GDM1 (cell line): ENCODE measurements around the gene NMRAL1.

ENCODE experiments used
- DNase-seq: peaks from one replicate; lab custom pipeline; 2025; lab: John Stamatoyannopoulos, UW

The NMRAL1 gene

GRCh38 chr16:4465977-4466779, 8.2 kb downstream of the NMRAL1 start:
- no peak for DNase-seq

- DNase-seq: no peak
These were observed 10.8 kb downstream of the NMRAL1 start for GRCh38 chr16:4463522-4464163.

DNA sequence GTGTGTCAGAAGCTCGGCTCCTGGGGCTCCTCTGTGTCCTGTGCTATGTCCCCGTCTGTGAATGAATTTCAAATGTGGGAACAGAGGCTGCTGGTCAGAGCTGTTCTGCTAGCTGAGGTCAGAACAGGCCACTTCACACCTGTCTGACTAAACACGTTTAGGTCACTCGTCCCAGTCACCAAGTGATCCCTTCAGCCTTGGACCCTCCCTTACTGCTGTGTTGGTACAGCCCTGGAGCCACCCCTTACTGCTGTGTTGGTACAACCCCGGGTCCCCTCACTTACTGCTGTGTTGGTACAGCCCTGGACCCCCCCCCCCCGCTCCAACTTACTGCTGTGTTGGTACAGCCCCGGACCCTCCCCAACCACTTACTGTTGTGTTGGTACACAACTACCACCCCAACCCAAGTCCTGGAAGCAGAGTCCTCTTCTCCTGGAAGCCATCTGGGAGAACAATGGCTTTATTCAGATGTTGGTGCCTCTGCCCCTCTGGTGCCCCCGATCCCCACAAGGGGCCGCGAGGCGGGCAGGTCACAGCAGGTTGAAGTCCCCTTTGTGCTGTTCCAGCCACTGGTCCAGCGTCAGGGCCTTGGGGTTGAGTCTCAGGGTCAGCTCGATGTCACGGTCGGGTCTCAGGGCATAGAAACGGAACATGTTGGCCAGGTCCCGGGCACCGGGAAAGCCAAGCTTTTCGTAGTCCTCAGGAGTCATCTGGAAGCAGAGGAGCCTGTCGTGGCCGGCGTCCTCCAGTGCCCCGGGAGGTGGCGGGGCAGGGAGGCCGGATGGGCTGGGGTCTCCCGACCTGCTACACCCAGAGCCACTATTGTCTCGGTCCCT, 13.0 kb downstream of the NMRAL1 start:
- DNase-seq: no peak

DNA sequence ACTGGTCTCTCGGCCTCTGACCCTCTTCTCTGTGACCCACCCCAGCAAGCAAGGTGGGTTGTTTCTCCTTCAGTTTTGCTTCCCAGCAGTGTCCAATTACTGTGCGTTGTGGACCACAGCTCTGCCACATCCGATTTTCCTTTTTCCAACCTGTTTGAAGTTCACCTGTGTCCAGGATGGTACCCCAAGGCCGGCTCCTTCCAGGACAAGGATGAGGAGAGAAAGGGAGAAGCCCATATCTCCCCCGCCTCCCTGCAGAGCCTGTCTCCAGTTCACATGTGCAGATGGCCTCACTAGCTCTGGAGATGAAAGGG, 13.5 kb downstream of the NMRAL1 start:
- no peak for DNase-seq

DNA sequence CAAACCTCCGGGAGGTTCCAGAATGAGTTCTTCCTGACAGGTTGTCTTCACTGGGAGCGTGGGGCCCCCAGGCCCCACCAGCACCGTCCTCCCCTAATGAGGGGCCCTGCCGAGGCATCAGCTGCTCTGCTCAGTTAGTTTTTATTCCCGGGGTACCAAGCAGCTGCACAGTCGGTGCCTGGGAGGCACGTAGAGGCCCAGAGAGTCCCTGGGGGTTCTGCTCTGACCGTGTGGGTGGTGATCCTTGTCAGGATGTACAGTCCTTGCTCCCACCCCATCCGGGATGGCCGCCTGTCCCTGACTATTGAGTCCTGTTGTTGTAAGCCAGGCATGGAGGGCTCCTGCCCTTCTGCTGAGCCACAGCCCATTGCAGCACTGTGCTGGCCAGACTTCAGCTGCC, 18.5 kb downstream of the NMRAL1 start:
- DNase-seq: no peak

- DNase-seq: no peak
These were observed 19.3 kb downstream of the NMRAL1 start for GRCh38 chr16:4455081-4455480.

GRCh38 chr16:4454623-4455022, 19.8 kb downstream of the NMRAL1 start:
- no peak for DNase-seq

DNA sequence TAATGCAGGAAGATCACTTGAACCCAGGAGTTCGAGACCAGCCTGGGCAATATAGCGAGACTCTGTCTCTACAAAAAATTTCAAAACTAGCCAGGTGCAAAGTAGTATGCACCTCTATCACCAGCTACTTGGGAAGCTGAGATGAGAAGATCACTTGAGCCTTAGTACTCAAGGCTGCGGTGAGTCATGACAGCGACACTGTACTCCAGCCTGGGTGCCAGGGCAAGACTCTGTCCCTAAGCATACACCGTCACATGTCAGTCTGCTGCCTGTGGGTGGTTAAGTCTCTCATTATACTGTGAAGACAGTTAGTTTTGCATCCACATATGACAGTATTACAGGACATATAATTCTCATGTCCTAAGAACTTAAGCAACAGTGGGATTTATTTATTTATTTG, 21.8 kb downstream of the NMRAL1 start:
- no peak for DNase-seq

- DNase-seq: no peak
These were observed 23.4 kb downstream of the NMRAL1 start for GRCh38 chr16:4450931-4451519.

DNA sequence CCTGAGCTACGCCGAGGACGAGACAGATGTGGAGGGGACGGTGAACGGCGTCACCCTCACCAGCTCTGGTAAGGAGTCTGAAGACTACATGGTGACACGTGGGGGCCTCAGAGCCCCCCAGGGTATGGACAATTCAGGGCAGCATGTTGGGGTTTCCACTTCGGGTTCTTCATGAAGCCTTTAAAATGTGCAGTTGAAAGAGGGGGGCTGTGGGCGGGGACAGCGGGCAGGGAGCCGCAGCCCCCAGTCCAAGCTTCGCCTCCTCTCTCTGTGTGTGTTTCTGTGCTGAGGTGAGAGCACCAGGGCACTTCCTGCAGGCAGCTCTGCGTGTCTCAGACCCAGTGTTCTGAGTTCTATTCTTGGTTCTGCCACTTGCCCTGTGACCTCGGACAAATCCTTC, 24.0 kb downstream of the NMRAL1 start:
- no peak for DNase-seq

GRCh38 chr16:4443986-4444385, 30.4 kb downstream of the NMRAL1 start:
- no peak for DNase-seq

- no peak for DNase-seq
These were observed 31.2 kb downstream of the NMRAL1 start for GRCh38 chr16:4443271-4443670.

GRCh38 chr16:4442371-4442770, 32.1 kb downstream of the NMRAL1 start:
- DNase-seq: no peak

DNA sequence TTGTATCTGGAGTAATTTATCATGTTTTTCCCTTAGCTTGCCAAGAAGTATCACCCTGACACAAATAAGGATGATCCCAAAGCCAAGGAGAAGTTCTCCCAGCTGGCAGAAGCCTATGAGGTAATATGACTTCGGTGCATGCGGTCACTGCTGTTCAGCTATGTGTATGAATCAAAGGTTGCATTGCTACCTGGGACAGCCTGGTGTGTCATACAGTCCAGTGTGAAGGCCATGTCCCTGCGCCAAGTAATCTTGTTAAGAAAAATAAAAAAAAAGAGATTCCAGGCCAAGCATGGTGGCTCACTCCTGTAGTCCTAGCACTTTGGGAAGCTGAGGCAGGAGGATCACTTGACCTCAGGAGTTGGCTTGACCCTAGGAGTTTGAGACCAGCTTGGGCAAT, 37.1 kb downstream of the NMRAL1 start:
- DNase-seq: no peak

GRCh38 chr16:4435337-4436067, 38.9 kb downstream of the NMRAL1 start:
- no peak for DNase-seq

DNA sequence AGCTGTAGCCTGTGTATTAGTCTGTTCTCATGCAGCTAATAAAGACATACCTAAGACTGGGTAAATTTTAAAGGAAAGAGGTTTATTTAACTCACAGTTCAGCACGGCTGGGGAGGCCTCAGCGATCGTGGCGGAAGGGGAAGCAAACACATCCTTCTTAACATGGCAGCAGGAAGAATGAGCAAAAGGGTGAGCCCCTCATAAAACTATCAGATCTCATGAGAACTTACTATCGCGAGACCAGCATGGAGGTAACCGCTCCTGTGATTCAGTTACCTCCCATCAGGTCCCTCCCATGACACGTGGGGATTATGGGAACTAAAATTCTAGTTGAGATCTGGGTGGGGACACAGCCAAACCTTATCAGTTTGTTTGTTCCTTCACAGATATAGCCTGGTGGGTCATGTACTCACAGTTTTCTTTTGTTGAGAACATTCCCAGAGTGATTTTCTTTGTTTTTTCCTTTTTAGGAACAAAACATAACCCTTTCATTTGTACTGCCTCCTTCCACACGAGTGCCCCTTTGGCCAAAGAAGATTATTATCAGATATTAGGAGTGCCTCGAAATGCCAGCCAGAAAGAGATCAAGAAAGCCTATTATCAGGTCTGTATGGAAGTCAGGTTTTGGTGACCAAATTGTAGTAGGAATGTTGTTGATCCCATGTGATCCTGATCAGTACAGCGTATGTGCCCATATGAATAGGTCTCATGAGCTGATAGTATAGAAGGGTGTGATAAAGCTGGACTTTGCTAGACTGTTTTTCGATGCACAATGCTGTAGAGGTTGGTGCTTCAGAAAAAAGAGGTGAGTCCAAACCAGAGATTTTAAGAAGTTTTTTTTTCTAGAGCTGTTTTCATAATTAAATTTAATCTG, 40.3 kb downstream of the NMRAL1 start:
- no peak for DNase-seq

DNA sequence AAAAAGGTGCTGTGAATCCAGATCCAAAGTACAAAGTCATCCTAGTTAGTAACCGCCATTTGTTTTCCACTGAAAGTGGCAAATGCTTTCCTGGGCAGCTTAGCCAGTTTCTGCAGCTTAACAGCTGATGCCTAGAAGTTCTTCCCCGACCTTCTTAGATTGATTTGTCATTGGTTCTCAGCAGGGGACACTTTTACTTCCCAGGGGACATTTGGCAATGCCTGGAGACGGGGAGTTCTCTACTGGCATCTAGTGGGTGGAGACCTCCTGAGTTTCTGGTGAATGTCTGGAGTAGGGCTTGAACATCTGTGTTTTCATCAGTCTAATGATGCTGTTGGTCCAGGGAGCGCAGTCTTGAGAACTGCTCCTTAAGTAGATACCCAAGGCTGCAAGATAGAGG, 41.2 kb downstream of the NMRAL1 start:
- DNase-seq: no peak

GRCh38 chr16:4431023-4431422, 43.4 kb downstream of the NMRAL1 start:
- DNase-seq: no peak

- no peak for DNase-seq
These were observed 45.9 kb downstream of the NMRAL1 start for GRCh38 chr16:4428500-4428899.

- DNase-seq: no peak
These were observed 47.6 kb downstream of the NMRAL1 start for GRCh38 chr16:4426722-4427372.
